OCI-LY1 (cell line): ENCODE data around the gene BEAN1.

Experiments
- CTCF ChIP-seq: fragments of 200-600 bp; sonication (generic), shearing (Covaris generic); IDR thresholded peaks from 2 replicates; pipeline ENCODE4 v1.5.1; 2017; ENCODE audit warnings: mild to moderate bottlenecking, antibody characterized with exemption, low read length, moderate library complexity, mixed read lengths
- EZH2 ChIP-seq: fragments of 200-600 bp; sonication (generic), shearing (Covaris generic); IDR thresholded peaks from 2 replicates; pipeline ENCODE4 v1.8.0; 2017; ENCODE audit warnings: borderline replicate concordance, mixed run types, mild to moderate bottlenecking, antibody characterized with exemption, low read length, moderate library complexity, mixed read lengths

- TF ChIP-seq CTCF (no peak), EZH2 (no peak)
These were observed 85.4 kb downstream of the BEAN1 start for GRCh38 chr16:66512272-66513110.
